NCI-H524 treated with DMSO at 0.1 percent for 48 hours (cell line): Measurements from ENCODE around the gene AREG.

ENCODE experiments used
- DNase-seq: peaks from one replicate; lab custom pipeline; 2025; lab: John Stamatoyannopoulos, UW

Gene AREG

GRCh38 chr4:74463123-74463522, 18.2 kb downstream of the AREG start:
- DNase-seq, result no peak

GRCh38 chr4:74464291-74464690, 19.4 kb downstream of the AREG start:
- no peak for DNase-seq

GRCh38 chr4:74466242-74466641, 21.3 kb downstream of the AREG start:
- no peak for DNase-seq

GRCh38 chr4:74471264-74471663, 26.3 kb downstream of the AREG start:
- DNase-seq, result no peak

- DNase-seq, result no peak
These were observed 28.3 kb downstream of the AREG start for GRCh38 chr4:74473155-74473811.

- no peak for DNase-seq
These were observed 29.6 kb downstream of the AREG start for GRCh38 chr4:74474345-74475090.

- no peak for DNase-seq
These were observed 30.3 kb downstream of the AREG start for GRCh38 chr4:74475091-74475800.

- DNase-seq, result no peak
These were observed 31.0 kb downstream of the AREG start for GRCh38 chr4:74475946-74476345.

GRCh38 chr4:74479009-74479408, 34.1 kb downstream of the AREG start:
- no peak for DNase-seq

- no peak for DNase-seq
These were observed 35.3 kb downstream of the AREG start for GRCh38 chr4:74480267-74480666.

GRCh38 chr4:74481891-74482609, 37.1 kb downstream of the AREG start:
- no peak for DNase-seq

- no peak for DNase-seq
These were observed 38.4 kb downstream of the AREG start for GRCh38 chr4:74483226-74483911.

GRCh38 chr4:74486905-74487304, 42.0 kb downstream of the AREG start:
- no peak for DNase-seq

GRCh38 chr4:74487771-74488170, 42.8 kb downstream of the AREG start:
- DNase-seq, result no peak

GRCh38 chr4:74490736-74491135, 45.8 kb downstream of the AREG start:
- DNase-seq, result no peak

GRCh38 chr4:74499986-74500781, 55.2 kb downstream of the AREG start:
- DNase-seq, result no peak

- DNase-seq, result no peak
These were observed 56.6 kb downstream of the AREG start for GRCh38 chr4:74501579-74501978.

GRCh38 chr4:74503580-74503979, 58.6 kb downstream of the AREG start:
- DNase-seq, result no peak

- DNase-seq, result no peak
These were observed 59.3 kb downstream of the AREG start for GRCh38 chr4:74504212-74504611.
